WTC11 (cell line): Measurements from ENCODE around the gene ABHD16A. TPM values are rescaled to one million over a fixed set of nuclear protein-coding genes. Genes with fewer than 3 reads are reported as not detected.

Source experiments
- ATAC-seq: fragments of 200-7000 bp; cut with Tn5 transposase; 2 replicates; pipeline ENCODE4 v1.10.0; 2021; ENCODE audit warnings: mild to moderate bottlenecking, moderate library complexity
- CTCF ChIA-PET: fragments of 300-600 bp; sonication (Branson Sonifier 250); formaldehyde crosslinking; loops from one replicate; lab custom pipeline; 2021; ENCODE audit warnings: antibody characterized with exemption; lab: Charles Lee
- POLR2A ChIA-PET: fragments of 350-600 bp; sonication (Branson Sonifier 250); formaldehyde crosslinking; loops from one replicate; lab custom pipeline; 2021; ENCODE audit warnings: antibody characterized with exemption; lab: Charles Lee
- DNase-seq: peaks from one replicate; pipeline ENCODE4 v3.0.0; 2021; ENCODE audit warnings: low spot score
- H3K27ac Mint-ChIP-seq: 2 replicates; pipeline ENCODE4 v1.8.0; 2021; ENCODE audit warnings: mixed read lengths
- H3K27me3 Mint-ChIP-seq: 2 replicates; pipeline ENCODE4 v1.8.0; 2021; ENCODE audit warnings: low read depth, mild to moderate bottlenecking, moderate library complexity, mixed read lengths
- H3K36me3 Mint-ChIP-seq: 2 replicates; pipeline ENCODE4 v1.8.0; 2021; ENCODE audit warnings: mixed read lengths
- H3K4me1 Mint-ChIP-seq: 2 replicates; pipeline ENCODE4 v1.8.0; 2022; ENCODE audit warnings: mixed read lengths
- H3K4me3 Mint-ChIP-seq: 2 replicates; pipeline ENCODE4 v1.8.0; 2021; ENCODE audit warnings: mild to moderate bottlenecking, moderate library complexity, mixed read lengths
- H3K9me3 Mint-ChIP-seq: 2 replicates; pipeline ENCODE4 v1.8.0; 2021; ENCODE audit warnings: mixed read lengths
- CBFB ChIP-seq: sonication (generic); formaldehyde crosslinking; IDR thresholded peaks from 2 replicates; pipeline ENCODE4 v1.8.1; 2022; ENCODE audit warnings: mild to moderate bottlenecking, low read depth, missing genetic modification reagents
- EMX1 ChIP-seq: fragments of 250-450 bp; sonication (Bioruptor Pico); IDR thresholded peaks from 2 replicates; pipeline ENCODE4 v1.8.0; 2021; ENCODE audit warnings: mild to moderate bottlenecking
- GABPB1 ChIP-seq: sonication (generic); formaldehyde crosslinking; IDR thresholded peaks from 2 replicates; pipeline ENCODE4 v1.8.1; 2023; ENCODE audit warnings: mild to moderate bottlenecking, missing genetic modification reagents
- IRF2 ChIP-seq: sonication (generic); formaldehyde crosslinking; IDR thresholded peaks from 2 replicates; pipeline ENCODE4 v1.8.0; 2022; ENCODE audit warnings: low read depth, missing genetic modification reagents, borderline replicate concordance
- JUN ChIP-seq: sonication (generic); formaldehyde crosslinking; IDR thresholded peaks from 2 replicates; pipeline ENCODE4 v1.8.0; 2023; ENCODE audit warnings: mild to moderate bottlenecking, missing genetic modification reagents
- MXD4 ChIP-seq: fragments of 250-450 bp; sonication (Bioruptor Pico); IDR thresholded peaks from 2 replicates; pipeline ENCODE4 v1.8.0; 2021; ENCODE audit warnings: mild to moderate bottlenecking, moderate library complexity, borderline replicate concordance
- MYBL2 ChIP-seq: sonication (generic); formaldehyde crosslinking; IDR thresholded peaks from 2 replicates; pipeline ENCODE4 v1.8.1; 2023; ENCODE audit warnings: mild to moderate bottlenecking, moderate library complexity, missing genetic modification reagents
- NFATC4 ChIP-seq: fragments of 250-450 bp; sonication (Bioruptor Pico); IDR thresholded peaks from 2 replicates; pipeline ENCODE4 v1.9.0; 2021; ENCODE audit warnings: mild to moderate bottlenecking
- NR1H2 ChIP-seq: sonication (generic); formaldehyde crosslinking; IDR thresholded peaks from 2 replicates; pipeline ENCODE4 v1.9.0; 2021; ENCODE audit warnings: mild to moderate bottlenecking, moderate library complexity, missing genetic modification reagents
- SMAD4 ChIP-seq: sonication (generic); formaldehyde crosslinking; IDR thresholded peaks from 2 replicates; pipeline ENCODE4 v1.8.0; 2022; ENCODE audit warnings: mild to moderate bottlenecking, missing genetic modification reagents
- TP53 ChIP-seq: sonication (generic); formaldehyde crosslinking; IDR thresholded peaks from 2 replicates; pipeline ENCODE4 v1.8.1; 2023; ENCODE audit warnings: mild to moderate bottlenecking, missing genetic modification reagents
- ZBTB21 ChIP-seq: sonication (generic); formaldehyde crosslinking; IDR thresholded peaks from 2 replicates; pipeline ENCODE4 v1.8.1; 2023; ENCODE audit warnings: mild to moderate bottlenecking, missing genetic modification reagents, borderline replicate concordance
- ZNF263 ChIP-seq: sonication (generic); formaldehyde crosslinking; IDR thresholded peaks from 2 replicates; pipeline ENCODE4 v1.8.1; 2022; ENCODE audit warnings: low read depth, mild to moderate bottlenecking, moderate library complexity, missing genetic modification reagents
- ZNF317 ChIP-seq: sonication (generic); formaldehyde crosslinking; IDR thresholded peaks from 2 replicates; pipeline ENCODE4 v1.8.1; 2023; ENCODE audit warnings: low read depth, mild to moderate bottlenecking, moderate library complexity, missing genetic modification reagents, borderline replicate concordance
- ZNF396 ChIP-seq: fragments of 250-450 bp; sonication (Bioruptor Pico); IDR thresholded peaks from 2 replicates; pipeline ENCODE4 v1.8.0; 2021; ENCODE audit warnings: mild to moderate bottlenecking, moderate library complexity, borderline replicate concordance
- ZNF416 ChIP-seq: fragments of 250-450 bp; sonication (Bioruptor Pico); IDR thresholded peaks from 2 replicates; pipeline ENCODE4 v1.9.0; 2021; ENCODE audit warnings: mild to moderate bottlenecking, inconsistent platforms
- total RNA-seq: library from RNA; stranded (reverse); gene quantifications from 3 replicates; pipeline ENCODE4 v1.2.3, GENCODE V29; 2021
- TF ChIP-seq, protein P1 (sequence below): sonication (generic); formaldehyde crosslinking; IDR thresholded peaks from 2 replicates; pipeline ENCODE4 v1.8.1; 2023; ENCODE audit warnings: mild to moderate bottlenecking, missing genetic modification reagents, moderate library complexity
- TF ChIP-seq, protein P2 (sequence below): fragments of 250-450 bp; sonication (Bioruptor Pico); IDR thresholded peaks from 2 replicates; pipeline ENCODE4 v1.9.0; 2021; ENCODE audit warnings: mild to moderate bottlenecking
- TF ChIP-seq, protein P3 (sequence below): sonication (generic); formaldehyde crosslinking; IDR thresholded peaks from 2 replicates; pipeline ENCODE4 v1.8.0; 2022; ENCODE audit warnings: missing genetic modification reagents
- TF ChIP-seq, protein P4 (sequence below): fragments of 200-600 bp; IDR thresholded peaks from 2 replicates; pipeline ENCODE4 v1.8.0; 2022; ENCODE audit warnings: antibody characterized with exemption
- TF ChIP-seq, protein P5 (sequence below): sonication (generic); formaldehyde crosslinking; IDR thresholded peaks from 2 replicates; pipeline ENCODE4 v1.8.0; 2022; ENCODE audit warnings: mild to moderate bottlenecking, missing genetic modification reagents
- TF ChIP-seq, protein P6 (sequence below): sonication (generic); formaldehyde crosslinking; IDR thresholded peaks from 2 replicates; pipeline ENCODE4 v1.8.1; 2023; ENCODE audit warnings: mild to moderate bottlenecking, missing genetic modification reagents, moderate library complexity

ABHD16A gene
- total RNA-seq, 1 experiment from 2014 or later = 28.6 TPM

DNA sequence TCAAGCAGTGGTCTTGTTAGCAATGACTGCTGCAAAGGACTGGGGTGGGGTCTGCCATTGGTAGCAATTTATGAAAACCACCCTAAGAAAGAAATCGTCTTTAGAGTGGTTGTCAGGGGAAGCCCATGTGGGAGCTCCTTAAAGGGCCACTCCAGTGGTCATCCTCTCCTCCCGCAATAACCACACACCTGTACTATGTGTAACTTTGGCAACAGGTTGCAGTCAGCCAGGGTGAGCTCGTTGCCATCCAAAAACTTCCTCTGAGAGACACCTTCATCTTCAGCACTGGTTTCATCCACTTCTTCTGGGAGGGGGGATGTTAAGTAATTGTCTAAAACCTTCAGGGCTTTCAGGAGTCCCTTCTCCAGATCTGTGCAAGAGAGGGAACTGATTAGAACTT is 28.9 kb upstream of the ABHD16A start:
- Mint-ChIP-seq H3K27me3 (no peaks in the 10 kb centered on the region), H3K36me3 (peaks cover 29% of the 10 kb centered on the region), H3K27ac (peak overlapping the region; percentile 23; the same call in 1 of the 2 replicates), H3K4me3 (no peak overlapping the region), H3K9me3 (no peaks in the 10 kb centered on the region), H3K4me1 (peaks cover 27% of the 10 kb centered on the region)
- POLR2A ChIA-PET = interaction anchor here (1.0 kb wide), 1 partner anchor 34 kb away, joined by 3 read pairs; no protein-coding TSS in a partner anchor
- TF ChIP-seq MXD4 (CRISPR knock-in tag) (no peak), ZNF416 (no peak), SMAD4 (CRISPR knock-in tag) (no peak), IRF2 (CRISPR knock-in tag) (no peak), NFATC4 (CRISPR knock-in tag) (no peak), TP53 (no peak), ZNF263 (no peak), ZNF396 (no peak), MYBL2 (CRISPR knock-in tag) (no peak), EMX1 (CRISPR knock-in tag) (no peak), GABPB1 (CRISPR knock-in tag) (no peak), ZNF317 (CRISPR knock-in tag) (no peak)
- TF ChIP-seq, protein P1, sequence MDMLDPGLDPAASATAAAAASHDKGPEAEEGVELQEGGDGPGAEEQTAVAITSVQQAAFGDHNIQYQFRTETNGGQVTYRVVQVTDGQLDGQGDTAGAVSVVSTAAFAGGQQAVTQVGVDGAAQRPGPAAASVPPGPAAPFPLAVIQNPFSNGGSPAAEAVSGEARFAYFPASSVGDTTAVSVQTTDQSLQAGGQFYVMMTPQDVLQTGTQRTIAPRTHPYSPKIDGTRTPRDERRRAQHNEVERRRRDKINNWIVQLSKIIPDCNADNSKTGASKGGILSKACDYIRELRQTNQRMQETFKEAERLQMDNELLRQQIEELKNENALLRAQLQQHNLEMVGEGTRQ (CRISPR knock-in tag) = no peak
- TF ChIP-seq, protein P2, sequence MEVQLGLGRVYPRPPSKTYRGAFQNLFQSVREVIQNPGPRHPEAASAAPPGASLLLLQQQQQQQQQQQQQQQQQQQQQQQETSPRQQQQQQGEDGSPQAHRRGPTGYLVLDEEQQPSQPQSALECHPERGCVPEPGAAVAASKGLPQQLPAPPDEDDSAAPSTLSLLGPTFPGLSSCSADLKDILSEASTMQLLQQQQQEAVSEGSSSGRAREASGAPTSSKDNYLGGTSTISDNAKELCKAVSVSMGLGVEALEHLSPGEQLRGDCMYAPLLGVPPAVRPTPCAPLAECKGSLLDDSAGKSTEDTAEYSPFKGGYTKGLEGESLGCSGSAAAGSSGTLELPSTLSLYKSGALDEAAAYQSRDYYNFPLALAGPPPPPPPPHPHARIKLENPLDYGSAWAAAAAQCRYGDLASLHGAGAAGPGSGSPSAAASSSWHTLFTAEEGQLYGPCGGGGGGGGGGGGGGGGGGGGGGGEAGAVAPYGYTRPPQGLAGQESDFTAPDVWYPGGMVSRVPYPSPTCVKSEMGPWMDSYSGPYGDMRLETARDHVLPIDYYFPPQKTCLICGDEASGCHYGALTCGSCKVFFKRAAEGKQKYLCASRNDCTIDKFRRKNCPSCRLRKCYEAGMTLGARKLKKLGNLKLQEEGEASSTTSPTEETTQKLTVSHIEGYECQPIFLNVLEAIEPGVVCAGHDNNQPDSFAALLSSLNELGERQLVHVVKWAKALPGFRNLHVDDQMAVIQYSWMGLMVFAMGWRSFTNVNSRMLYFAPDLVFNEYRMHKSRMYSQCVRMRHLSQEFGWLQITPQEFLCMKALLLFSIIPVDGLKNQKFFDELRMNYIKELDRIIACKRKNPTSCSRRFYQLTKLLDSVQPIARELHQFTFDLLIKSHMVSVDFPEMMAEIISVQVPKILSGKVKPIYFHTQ (CRISPR knock-in tag) = no peak
- DNase-seq (no peak), ATAC-seq (no peak)
- CTCF ChIA-PET = no interaction called here

DNA sequence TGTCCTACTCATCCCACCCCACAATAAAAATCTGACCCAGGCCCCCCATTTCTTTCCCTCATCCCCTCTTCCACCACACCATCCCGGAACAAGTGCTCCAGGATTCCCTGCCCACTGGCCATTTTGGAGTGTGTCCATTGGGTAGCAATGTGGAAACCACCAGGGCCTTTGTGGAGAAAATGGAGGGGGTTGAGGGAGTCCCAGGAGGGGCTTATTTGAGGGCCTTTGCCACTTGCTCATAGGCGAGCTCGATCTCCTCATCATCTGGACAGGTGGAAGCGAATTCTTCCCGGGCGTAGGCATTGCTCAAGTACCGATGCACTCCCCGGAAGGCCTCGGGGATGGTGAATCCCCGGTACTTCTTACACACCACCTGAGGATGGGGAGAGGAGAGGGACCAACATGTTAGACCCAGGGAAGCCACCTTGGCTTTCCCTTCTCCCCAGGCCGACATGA is 27.5 kb upstream of the ABHD16A start:
- H3K27ac Mint-ChIP-seq = peak overlapping the region; percentile 98
- POLR2A ChIA-PET = interaction anchor here (1.0 to 3.6 kb wide), 8 partner anchors 9 to 189 kb away, joined by 4 to 32 read pairs (median 6); partner anchors contain the start of genes DDX39B, HSPA1B, LSM2 and MSH5
- TF ChIP-seq, protein P3, sequence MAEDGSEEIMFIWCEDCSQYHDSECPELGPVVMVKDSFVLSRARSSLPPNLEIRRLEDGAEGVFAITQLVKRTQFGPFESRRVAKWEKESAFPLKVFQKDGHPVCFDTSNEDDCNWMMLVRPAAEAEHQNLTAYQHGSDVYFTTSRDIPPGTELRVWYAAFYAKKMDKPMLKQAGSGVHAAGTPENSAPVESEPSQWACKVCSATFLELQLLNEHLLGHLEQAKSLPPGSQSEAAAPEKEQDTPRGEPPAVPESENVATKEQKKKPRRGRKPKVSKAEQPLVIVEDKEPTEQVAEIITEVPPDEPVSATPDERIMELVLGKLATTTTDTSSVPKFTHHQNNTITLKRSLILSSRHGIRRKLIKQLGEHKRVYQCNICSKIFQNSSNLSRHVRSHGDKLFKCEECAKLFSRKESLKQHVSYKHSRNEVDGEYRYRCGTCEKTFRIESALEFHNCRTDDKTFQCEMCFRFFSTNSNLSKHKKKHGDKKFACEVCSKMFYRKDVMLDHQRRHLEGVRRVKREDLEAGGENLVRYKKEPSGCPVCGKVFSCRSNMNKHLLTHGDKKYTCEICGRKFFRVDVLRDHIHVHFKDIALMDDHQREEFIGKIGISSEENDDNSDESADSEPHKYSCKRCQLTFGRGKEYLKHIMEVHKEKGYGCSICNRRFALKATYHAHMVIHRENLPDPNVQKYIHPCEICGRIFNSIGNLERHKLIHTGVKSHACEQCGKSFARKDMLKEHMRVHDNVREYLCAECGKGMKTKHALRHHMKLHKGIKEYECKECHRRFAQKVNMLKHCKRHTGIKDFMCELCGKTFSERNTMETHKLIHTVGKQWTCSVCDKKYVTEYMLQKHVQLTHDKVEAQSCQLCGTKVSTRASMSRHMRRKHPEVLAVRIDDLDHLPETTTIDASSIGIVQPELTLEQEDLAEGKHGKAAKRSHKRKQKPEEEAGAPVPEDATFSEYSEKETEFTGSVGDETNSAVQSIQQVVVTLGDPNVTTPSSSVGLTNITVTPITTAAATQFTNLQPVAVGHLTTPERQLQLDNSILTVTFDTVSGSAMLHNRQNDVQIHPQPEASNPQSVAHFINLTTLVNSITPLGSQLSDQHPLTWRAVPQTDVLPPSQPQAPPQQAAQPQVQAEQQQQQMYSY (CRISPR knock-in tag) = no peak
- TF ChIP-seq ZBTB21 (CRISPR knock-in tag) (no peak), JUN (CRISPR knock-in tag) (no peak), CBFB (no peak), ZNF416 (no peak), TP53 (no peak), IRF2 (CRISPR knock-in tag) (no peak), NR1H2 (CRISPR knock-in tag) (no peak)
- TF ChIP-seq, protein P4, sequence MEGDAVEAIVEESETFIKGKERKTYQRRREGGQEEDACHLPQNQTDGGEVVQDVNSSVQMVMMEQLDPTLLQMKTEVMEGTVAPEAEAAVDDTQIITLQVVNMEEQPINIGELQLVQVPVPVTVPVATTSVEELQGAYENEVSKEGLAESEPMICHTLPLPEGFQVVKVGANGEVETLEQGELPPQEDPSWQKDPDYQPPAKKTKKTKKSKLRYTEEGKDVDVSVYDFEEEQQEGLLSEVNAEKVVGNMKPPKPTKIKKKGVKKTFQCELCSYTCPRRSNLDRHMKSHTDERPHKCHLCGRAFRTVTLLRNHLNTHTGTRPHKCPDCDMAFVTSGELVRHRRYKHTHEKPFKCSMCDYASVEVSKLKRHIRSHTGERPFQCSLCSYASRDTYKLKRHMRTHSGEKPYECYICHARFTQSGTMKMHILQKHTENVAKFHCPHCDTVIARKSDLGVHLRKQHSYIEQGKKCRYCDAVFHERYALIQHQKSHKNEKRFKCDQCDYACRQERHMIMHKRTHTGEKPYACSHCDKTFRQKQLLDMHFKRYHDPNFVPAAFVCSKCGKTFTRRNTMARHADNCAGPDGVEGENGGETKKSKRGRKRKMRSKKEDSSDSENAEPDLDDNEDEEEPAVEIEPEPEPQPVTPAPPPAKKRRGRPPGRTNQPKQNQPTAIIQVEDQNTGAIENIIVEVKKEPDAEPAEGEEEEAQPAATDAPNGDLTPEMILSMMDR = no peak
- TF ChIP-seq, protein P5, sequence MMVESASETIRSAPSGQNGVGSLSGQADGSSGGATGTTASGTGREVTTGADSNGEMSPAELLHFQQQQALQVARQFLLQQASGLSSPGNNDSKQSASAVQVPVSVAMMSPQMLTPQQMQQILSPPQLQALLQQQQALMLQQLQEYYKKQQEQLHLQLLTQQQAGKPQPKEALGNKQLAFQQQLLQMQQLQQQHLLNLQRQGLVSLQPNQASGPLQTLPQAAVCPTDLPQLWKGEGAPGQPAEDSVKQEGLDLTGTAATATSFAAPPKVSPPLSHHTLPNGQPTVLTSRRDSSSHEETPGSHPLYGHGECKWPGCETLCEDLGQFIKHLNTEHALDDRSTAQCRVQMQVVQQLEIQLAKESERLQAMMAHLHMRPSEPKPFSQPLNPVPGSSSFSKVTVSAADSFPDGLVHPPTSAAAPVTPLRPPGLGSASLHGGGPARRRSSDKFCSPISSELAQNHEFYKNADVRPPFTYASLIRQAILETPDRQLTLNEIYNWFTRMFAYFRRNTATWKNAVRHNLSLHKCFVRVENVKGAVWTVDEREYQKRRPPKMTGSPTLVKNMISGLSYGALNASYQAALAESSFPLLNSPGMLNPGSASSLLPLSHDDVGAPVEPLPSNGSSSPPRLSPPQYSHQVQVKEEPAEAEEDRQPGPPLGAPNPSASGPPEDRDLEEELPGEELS (CRISPR knock-in tag) = no peak
- TF ChIP-seq, protein P6, sequence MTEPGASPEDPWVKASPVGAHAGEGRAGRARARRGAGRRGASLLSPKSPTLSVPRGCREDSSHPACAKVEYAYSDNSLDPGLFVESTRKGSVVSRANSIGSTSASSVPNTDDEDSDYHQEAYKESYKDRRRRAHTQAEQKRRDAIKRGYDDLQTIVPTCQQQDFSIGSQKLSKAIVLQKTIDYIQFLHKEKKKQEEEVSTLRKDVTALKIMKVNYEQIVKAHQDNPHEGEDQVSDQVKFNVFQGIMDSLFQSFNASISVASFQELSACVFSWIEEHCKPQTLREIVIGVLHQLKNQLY (CRISPR knock-in tag) = no peak

More for the DNA sequence above, 27.5 kb upstream of the ABHD16A start:
- no peaks in the 10 kb centered on the region for H3K9me3 Mint-ChIP-seq
- H3K36me3 Mint-ChIP-seq = peaks cover 37% of the 10 kb centered on the region
- CTCF ChIA-PET = interaction anchor here (0.6 to 4.0 kb wide), 21 partner anchors 8 to 317 kb away, joined by 3 to 66 read pairs (median 6); partner anchors contain the start of genes ABHD16A, BAG6, C6orf47 and GPANK1
- H3K27me3 Mint-ChIP-seq = no peaks in the 10 kb centered on the region
- no peak for DNase-seq
- peaks cover 21% of the 10 kb centered on the region for H3K4me1 Mint-ChIP-seq
- no peak for ATAC-seq
- H3K4me3 Mint-ChIP-seq = peak overlapping the region; percentile 93
